WTC11 (cell line): Measurements from ENCODE around the gene SELPLG.

Experiments
- NR1H2 ChIP-seq: sonication (generic); formaldehyde crosslinking; IDR thresholded peaks from 2 replicates; pipeline ENCODE4 v1.9.0; 2021; ENCODE audit warnings: mild to moderate bottlenecking, moderate library complexity, missing genetic modification reagents
- TEAD4 ChIP-seq: sonication (generic); formaldehyde crosslinking; IDR thresholded peaks from 2 replicates; pipeline ENCODE4 v1.8.0; 2022; ENCODE audit warnings: mild to moderate bottlenecking, missing genetic modification reagents
- ZNF671 ChIP-seq: fragments of 250-450 bp; sonication (Bioruptor Pico); IDR thresholded peaks from 2 replicates; pipeline ENCODE4 v1.8.0; 2021; ENCODE audit warnings: mild to moderate bottlenecking
- TF ChIP-seq, protein P1 (sequence below): fragments of 200-600 bp; IDR thresholded peaks from 2 replicates; pipeline ENCODE4 v1.8.0; 2022; ENCODE audit warnings: antibody characterized with exemption

DNA sequence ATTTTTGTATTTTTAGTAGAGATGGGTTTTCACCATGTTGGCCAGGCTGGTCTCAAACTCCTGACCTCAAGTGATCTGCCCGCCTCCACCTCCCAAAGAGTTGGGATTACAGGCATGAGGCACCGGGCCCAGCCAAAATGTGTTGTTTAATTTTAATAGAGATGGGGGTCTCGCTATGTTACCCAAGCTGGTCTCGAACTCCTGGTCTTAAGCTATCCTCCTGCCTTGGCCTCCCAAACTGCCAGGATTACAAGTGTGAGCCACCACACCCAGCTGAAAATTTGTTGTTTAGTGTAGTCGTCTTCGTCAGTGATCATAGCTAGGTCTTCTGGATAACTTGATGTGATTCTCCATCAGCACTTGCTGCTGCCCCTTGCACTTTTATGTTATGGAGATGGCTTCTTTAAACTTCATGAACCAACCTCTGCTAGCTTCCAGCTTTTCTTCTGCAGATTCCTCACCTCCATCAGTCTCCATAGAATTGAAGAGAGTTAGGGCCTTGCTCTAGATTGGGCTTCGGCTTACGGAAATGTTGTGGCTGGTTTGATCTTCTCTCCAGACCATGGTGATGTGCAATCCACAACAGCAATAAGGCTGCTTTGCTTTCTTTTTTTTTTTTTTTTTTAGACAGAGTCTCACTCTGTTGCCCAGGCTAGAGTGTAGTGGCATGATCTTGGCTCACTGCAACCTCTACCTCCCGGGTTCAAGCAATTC lies 58.3 kb downstream of the SELPLG start:
- no peak for TF ChIP-seq NR1H2
- TF ChIP-seq, protein P1, sequence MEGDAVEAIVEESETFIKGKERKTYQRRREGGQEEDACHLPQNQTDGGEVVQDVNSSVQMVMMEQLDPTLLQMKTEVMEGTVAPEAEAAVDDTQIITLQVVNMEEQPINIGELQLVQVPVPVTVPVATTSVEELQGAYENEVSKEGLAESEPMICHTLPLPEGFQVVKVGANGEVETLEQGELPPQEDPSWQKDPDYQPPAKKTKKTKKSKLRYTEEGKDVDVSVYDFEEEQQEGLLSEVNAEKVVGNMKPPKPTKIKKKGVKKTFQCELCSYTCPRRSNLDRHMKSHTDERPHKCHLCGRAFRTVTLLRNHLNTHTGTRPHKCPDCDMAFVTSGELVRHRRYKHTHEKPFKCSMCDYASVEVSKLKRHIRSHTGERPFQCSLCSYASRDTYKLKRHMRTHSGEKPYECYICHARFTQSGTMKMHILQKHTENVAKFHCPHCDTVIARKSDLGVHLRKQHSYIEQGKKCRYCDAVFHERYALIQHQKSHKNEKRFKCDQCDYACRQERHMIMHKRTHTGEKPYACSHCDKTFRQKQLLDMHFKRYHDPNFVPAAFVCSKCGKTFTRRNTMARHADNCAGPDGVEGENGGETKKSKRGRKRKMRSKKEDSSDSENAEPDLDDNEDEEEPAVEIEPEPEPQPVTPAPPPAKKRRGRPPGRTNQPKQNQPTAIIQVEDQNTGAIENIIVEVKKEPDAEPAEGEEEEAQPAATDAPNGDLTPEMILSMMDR, result no peak
- no peak for TF ChIP-seq TEAD4 (CRISPR knock-in tag)
- TF ChIP-seq ZNF671 (CRISPR knock-in tag), result no peak
